ENCODE data around the gene UGCG.

GRCh38 chr9:111959468-111960359, 63.1 kb downstream of the UGCG start:
- TF ChIP-seq CTCF (IDR thresholded peaks at IDR 0.05) (no peak), POLR2A (IDR thresholded peaks at IDR 0.05) (no peak)

Measured in breast epithelium (tissue), 3 donors.